ENCODE results near the gene PDE4D. TPM values are rescaled to one million over a fixed set of nuclear protein-coding genes. Genes with fewer than 3 reads are reported as not detected.

The PDE4D gene
- total RNA-seq, 1 donor from 2014 or later = 14.2 TPM

DNA sequence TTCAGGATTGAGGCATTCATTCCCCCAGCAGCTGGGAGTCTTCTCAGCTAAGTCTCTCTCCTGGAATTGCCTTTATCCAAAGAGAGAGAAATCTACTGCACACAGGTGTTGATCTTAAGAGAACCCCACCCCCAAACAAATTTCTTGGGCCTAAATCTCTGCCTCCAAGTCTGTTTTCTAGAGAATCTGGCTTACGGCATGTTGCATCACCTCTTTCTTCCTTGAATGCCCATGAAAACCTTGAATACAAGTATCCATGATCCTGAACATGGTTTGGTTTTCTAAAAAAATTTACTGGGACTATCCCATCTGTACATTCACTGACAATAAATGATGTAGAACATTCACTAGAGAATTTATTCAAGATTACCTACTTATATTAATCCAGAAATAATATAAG is 401.6 kb downstream of the PDE4D start:
- peaks cover 4% of the 10 kb centered on the region for H3K4me1 ChIP-seq (ENCODE audit: insufficient read depth, low read length)
- Mint-ChIP-seq H3K27ac (ENCODE audit: unreplicated experiment) (no peak overlapping the region), H3K4me1 (ENCODE audit: low read depth, unreplicated experiment) (peaks cover 25% of the 10 kb centered on the region), H3K36me3 (ENCODE audit: low read depth, unreplicated experiment) (peaks cover 1% of the 10 kb centered on the region), H3K9me3 (ENCODE audit: unreplicated experiment) (peaks cover 2% of the 10 kb centered on the region), H3K4me3 (ENCODE audit: unreplicated experiment) (no peak overlapping the region), H3K27me3 (ENCODE audit: low read depth, unreplicated experiment) (no peaks in the 10 kb centered on the region)
- TF ChIP-seq, protein P1, sequence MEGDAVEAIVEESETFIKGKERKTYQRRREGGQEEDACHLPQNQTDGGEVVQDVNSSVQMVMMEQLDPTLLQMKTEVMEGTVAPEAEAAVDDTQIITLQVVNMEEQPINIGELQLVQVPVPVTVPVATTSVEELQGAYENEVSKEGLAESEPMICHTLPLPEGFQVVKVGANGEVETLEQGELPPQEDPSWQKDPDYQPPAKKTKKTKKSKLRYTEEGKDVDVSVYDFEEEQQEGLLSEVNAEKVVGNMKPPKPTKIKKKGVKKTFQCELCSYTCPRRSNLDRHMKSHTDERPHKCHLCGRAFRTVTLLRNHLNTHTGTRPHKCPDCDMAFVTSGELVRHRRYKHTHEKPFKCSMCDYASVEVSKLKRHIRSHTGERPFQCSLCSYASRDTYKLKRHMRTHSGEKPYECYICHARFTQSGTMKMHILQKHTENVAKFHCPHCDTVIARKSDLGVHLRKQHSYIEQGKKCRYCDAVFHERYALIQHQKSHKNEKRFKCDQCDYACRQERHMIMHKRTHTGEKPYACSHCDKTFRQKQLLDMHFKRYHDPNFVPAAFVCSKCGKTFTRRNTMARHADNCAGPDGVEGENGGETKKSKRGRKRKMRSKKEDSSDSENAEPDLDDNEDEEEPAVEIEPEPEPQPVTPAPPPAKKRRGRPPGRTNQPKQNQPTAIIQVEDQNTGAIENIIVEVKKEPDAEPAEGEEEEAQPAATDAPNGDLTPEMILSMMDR (IDR thresholded peaks at IDR 0.05; ENCODE audit: insufficient read depth, low read depth, low read length) = no peak
- TF ChIP-seq EZH2 (IDR thresholded peaks at IDR 0.05; ENCODE audit: insufficient read depth, low read length) = no peak
- no peak overlapping the region for H3K4me3 ChIP-seq (ENCODE audit: insufficient read depth, low read depth, low read length)
- H3K27ac ChIP-seq (ENCODE audit: low read depth, low read length) = no peak overlapping the region
- DNase-seq (ENCODE audit: low read depth) (no peak), FAIRE-seq (no peak)
- H3K79me2 ChIP-seq (ENCODE audit: insufficient read depth, low read length) = no peaks in the 10 kb centered on the region
- no peaks in the 10 kb centered on the region for H3K9me3 ChIP-seq (ENCODE audit: insufficient read depth, low read depth, low read length)
- no peak overlapping the region for H2AFZ ChIP-seq (ENCODE audit: low read depth, low read length)
- H3K4me2 ChIP-seq (ENCODE audit: low read length) = no peak overlapping the region
- no peak overlapping the region for H3K9ac ChIP-seq (ENCODE audit: low read length)
- H4K20me1 ChIP-seq (ENCODE audit: insufficient read depth, low read length) = no peaks in the 10 kb centered on the region
- H3K27me3 ChIP-seq (ENCODE audit: insufficient read depth, low read length) = no peaks in the 10 kb centered on the region
- H3K36me3 ChIP-seq (ENCODE audit: insufficient read depth, low read length) = no peaks in the 10 kb centered on the region

DNA sequence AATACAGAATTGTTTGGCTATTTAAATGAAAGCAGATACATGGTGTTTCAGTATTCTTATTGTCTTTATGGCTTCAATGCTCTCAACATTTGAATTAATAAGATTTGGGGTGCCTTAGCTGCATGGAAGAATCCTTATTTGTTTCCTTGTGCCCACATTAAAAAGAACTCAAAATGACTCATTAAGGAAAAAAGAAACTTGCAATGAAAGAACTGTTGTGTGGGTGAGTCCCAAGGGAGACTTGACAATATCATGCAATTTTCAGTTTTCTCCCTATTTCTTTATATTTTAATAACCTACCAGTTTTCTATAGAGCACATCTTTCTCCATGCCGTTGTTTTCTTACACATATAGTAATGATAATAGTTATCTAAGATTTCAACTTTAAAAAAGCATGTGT is 404.0 kb downstream of the PDE4D start:
- Histone ChIP-seq H3K9ac (ENCODE audit: low read length) (no peak overlapping the region), H3K4me2 (ENCODE audit: low read length) (no peak overlapping the region), H4K20me1 (ENCODE audit: insufficient read depth, low read length) (no peaks in the 10 kb centered on the region), H3K27me3 (ENCODE audit: insufficient read depth, low read length) (no peaks in the 10 kb centered on the region), H3K27ac (ENCODE audit: low read depth, low read length) (no peak overlapping the region), H3K4me3 (ENCODE audit: insufficient read depth, low read depth, low read length) (no peak overlapping the region), H3K4me1 (ENCODE audit: insufficient read depth, low read length) (peaks cover 8% of the 10 kb centered on the region), H2AFZ (ENCODE audit: low read depth, low read length) (no peak overlapping the region), H3K79me2 (ENCODE audit: insufficient read depth, low read length) (no peaks in the 10 kb centered on the region), H3K9me3 (ENCODE audit: insufficient read depth, low read depth, low read length) (no peaks in the 10 kb centered on the region), H3K36me3 (ENCODE audit: insufficient read depth, low read length) (no peaks in the 10 kb centered on the region)
- Mint-ChIP-seq H3K27me3 (ENCODE audit: low read depth, unreplicated experiment) (no peaks in the 10 kb centered on the region), H3K9me3 (ENCODE audit: unreplicated experiment) (peaks cover 2% of the 10 kb centered on the region), H3K36me3 (ENCODE audit: low read depth, unreplicated experiment) (no peaks in the 10 kb centered on the region), H3K4me3 (ENCODE audit: unreplicated experiment) (no peak overlapping the region), H3K4me1 (ENCODE audit: low read depth, unreplicated experiment) (peaks cover 43% of the 10 kb centered on the region), H3K27ac (ENCODE audit: unreplicated experiment) (no peak overlapping the region)
- TF ChIP-seq, protein P1 (IDR thresholded peaks at IDR 0.05; ENCODE audit: insufficient read depth, low read depth, low read length) = no peak
- TF ChIP-seq EZH2 (IDR thresholded peaks at IDR 0.05; ENCODE audit: insufficient read depth, low read length) = no peak
- DNase-seq (ENCODE audit: low read depth) = no peak
- no peak for FAIRE-seq

DNA sequence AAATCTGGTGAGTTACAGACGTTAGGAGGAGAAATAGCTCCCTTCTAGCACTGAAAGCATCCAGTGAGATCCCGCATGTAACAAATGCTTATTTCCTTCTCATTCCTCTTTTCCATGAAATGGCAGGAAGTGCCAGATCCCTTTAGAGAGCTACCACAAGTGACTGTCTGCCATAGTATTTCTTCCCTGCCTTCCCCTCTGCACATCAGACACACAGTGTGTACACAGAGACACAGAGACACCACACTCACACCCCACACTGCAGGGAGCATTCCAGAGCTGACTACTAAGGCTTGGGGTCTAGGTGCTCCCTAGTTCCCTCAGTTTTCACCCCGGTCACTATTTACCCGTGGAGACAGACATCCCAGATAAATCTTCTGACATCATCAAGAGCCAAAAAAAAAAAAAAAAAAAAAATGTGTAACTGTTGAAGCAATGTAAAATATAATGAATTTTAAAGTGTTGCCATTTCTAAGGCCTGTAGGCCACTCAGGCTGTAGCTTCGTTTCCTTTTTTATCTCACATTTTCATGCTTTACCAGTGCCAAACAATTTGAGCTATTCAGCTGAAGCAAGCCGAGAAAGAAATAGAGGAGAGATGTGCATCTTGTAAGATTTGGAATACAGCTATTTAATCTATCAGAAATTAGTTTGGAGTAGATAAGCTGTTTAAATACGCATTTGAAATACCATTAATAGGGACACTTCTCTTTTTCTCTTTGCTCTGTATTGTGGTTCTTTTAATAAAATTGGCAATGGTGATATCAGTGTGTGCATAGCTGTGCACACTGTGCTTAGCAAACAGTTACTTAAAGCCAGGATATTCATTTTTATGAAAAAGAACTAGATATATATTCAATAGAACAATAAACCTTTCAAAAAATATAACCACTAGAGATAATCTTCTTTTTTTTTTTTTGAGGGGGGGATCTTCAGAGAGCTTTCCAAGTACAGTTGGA is 405.5 kb downstream of the PDE4D start:
- H3K27me3 ChIP-seq (ENCODE audit: insufficient read depth, low read length) = no peaks in the 10 kb centered on the region
- no peaks in the 10 kb centered on the region for H3K9me3 ChIP-seq (ENCODE audit: insufficient read depth, low read depth, low read length)
- H2AFZ ChIP-seq (ENCODE audit: low read depth, low read length) = peak overlapping the region; percentile 29
- no peaks in the 10 kb centered on the region for H3K36me3 Mint-ChIP-seq (ENCODE audit: low read depth, unreplicated experiment)
- H3K9ac ChIP-seq (ENCODE audit: low read length) = peak overlapping the region; percentile 4
- DNase-seq (ENCODE audit: low read depth) = no peak
- no peak overlapping the region for H3K4me3 Mint-ChIP-seq (ENCODE audit: unreplicated experiment)
- peaks cover 56% of the 10 kb centered on the region for H3K4me1 Mint-ChIP-seq (ENCODE audit: low read depth, unreplicated experiment)
- H3K27me3 Mint-ChIP-seq (ENCODE audit: low read depth, unreplicated experiment) = no peaks in the 10 kb centered on the region
- no peak overlapping the region for H3K4me2 ChIP-seq (ENCODE audit: low read length)
- no peak overlapping the region for H3K27ac ChIP-seq (ENCODE audit: low read depth, low read length)
- no peaks in the 10 kb centered on the region for H3K79me2 ChIP-seq (ENCODE audit: insufficient read depth, low read length)
- peaks cover 13% of the 10 kb centered on the region for H3K4me1 ChIP-seq (ENCODE audit: insufficient read depth, low read length)
- no peak for FAIRE-seq
- TF ChIP-seq EZH2 (IDR thresholded peaks at IDR 0.05; ENCODE audit: insufficient read depth, low read length) = no peak
- TF ChIP-seq, protein P1 (IDR thresholded peaks at IDR 0.05; ENCODE audit: insufficient read depth, low read depth, low read length) = no peak
- no peaks in the 10 kb centered on the region for H4K20me1 ChIP-seq (ENCODE audit: insufficient read depth, low read length)
- peak overlapping the region; percentile 90 for H3K27ac Mint-ChIP-seq (ENCODE audit: unreplicated experiment)
- H3K36me3 ChIP-seq (ENCODE audit: insufficient read depth, low read length) = no peaks in the 10 kb centered on the region
- peaks cover 2% of the 10 kb centered on the region for H3K9me3 Mint-ChIP-seq (ENCODE audit: unreplicated experiment)
- no peak overlapping the region for H3K4me3 ChIP-seq (ENCODE audit: insufficient read depth, low read depth, low read length)

Data from astrocyte (in vitro differentiated cells and primary cell).